Right forelimb (tissue), 1 donor: ENCODE results near the gene PKLR.
"Not testable (repeated sequence)": the region's sequence is repeated elsewhere in the genome, so short reads cannot be mapped to it uniquely, and the experiment has no call there.

Experiments
- DNase-seq: peaks from one replicate; pipeline ENCODE4 v3.0.0-alpha.2; 2018

PKLR gene

DNA sequence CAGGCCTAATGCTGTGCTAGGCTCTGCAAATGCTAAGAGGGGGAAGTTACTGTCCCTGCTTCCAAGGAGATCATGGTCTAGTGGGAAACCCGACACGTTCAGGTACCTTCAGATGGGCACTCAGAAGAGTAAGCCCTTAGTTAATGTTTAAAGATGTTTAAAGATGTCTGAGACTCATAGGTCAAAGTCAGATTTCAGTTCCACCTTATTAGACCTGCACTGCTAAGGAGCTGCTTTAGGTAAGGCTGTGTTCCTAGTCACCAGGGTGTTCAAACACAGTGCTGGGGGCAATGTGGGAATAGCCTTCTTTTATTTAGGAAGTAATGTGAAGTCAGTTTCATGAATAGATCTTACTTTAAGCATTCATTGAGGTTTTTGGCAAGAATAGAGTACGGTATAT is 15.7 kb upstream of the PKLR start:
- DNase-seq, result no peak

DNA sequence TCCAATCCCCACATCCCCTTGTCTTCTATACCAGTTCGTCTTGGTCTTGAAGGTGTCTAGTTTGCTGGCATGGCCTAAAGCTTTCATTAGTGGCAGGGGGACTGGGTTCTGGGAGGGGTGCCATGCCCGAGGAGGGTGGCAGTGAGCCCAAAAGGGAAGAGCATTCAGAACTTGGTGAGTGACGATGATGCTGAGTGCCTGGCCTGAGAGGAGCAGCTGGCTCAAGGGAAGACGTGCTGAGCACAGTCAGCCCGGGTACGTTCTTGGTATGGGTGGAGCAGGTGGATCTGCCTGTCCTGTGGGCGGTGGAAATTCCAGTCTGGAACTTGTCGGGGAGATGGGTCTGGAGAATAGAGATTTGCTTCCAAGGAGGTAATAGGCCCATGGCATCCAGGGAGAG is 12.0 kb upstream of the PKLR start:
- DNase-seq, result no peak

DNA sequence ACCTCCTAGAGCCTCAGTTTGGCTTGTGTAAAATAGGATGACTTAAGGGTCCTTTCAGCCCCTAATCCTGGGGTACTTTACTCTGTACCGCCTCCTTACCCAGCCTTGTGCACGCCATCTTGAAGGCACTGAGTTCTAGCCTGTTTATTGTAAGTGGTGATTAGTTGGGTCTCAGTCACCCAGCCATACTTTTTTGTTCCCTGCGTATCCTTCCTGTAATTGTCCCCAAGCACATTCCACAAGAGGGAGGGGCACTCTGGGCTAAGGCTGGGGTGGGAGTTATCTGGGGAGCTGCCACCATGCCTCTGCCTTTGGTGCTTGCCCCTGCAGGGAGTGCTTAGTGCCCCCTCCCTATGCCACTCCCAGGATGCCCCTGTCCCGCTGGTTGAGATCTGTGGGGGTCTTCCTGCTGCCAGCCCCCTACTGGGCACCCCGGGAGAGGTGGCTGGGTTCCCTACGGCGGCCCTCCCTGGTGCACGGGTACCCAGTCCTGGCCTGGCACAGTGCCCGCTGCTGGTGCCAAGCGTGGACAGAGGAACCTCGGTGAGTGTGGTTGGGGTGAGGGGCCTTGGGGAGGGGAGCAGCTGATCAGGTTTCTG is 8.3 kb upstream of the PKLR start:
- no peak for DNase-seq

DNA sequence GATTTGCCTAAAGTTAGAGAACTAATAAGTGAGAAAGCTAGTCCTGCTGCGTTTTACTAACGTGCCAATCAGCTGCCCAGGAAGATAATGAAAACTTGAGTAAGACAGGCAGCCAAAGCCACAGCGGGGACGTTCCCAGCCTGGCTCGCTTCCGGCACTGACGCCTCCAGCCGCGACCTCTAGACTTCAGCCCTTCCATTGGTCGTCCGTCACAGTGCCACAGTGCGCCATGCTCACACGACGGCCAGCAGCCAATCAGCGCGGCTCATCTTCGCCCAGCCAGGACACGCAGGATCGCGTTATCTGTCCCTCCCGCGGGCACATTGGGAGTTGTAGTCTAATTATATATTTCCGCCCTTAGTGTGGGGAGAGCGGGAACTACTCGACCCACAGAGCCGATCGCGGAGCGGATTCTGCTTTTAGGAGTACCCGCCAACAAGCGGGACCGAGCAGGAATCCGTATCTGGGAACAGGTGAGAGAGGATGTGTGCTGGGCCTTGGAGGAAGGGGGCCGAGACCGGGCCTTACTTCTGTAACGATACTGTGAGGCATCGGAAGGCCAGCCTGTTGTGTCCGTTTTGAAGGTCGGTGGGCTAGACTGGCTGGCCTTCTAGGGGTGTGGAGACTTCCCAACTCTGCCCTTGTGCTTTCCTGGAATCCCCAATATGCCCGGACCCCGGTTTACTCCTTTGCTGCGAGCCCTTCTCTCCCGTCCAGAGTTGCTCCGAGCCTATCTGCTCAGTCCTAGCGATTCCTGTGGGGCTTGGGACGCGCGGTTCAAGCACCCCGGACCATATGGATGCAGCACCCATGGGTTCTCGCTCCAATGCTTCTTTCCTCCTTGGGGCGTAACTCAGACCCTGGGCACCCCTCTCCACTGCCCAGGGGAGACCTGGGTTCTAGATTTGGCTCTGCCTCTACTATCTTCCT is 7.5 kb upstream of the PKLR start, which contains the start of gene FDPS:
Gene FDPS (plus strand): TSS at position 374 of the 930 bp plus-strand sequence. CDS start 924 bp downstream, outside the sequence.
- DNase-seq, result peak; percentile 98

DNA sequence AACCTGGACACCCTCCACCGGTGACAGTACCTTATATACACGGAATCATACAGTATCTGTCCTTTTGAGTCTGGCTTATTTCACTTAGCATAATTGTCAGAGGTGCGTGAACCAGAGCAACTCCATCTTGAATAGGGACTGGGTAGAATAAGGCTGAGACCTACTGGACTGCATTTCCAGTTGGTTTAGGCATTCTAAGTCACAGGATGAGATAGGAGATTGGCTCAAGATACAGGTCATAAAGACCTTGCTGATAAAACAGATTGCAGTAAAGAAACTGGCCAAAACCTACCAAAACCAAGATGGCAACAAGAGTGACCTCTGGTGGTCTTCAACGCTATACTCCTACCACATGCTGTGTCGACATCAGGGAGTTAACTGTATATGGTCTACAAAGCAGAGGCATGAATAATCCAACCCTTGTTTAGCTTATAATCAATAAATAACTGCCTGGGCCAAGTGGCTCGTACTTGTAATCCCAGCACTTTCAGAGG is 6.1 kb upstream of the PKLR start:
- no peak for DNase-seq

DNA sequence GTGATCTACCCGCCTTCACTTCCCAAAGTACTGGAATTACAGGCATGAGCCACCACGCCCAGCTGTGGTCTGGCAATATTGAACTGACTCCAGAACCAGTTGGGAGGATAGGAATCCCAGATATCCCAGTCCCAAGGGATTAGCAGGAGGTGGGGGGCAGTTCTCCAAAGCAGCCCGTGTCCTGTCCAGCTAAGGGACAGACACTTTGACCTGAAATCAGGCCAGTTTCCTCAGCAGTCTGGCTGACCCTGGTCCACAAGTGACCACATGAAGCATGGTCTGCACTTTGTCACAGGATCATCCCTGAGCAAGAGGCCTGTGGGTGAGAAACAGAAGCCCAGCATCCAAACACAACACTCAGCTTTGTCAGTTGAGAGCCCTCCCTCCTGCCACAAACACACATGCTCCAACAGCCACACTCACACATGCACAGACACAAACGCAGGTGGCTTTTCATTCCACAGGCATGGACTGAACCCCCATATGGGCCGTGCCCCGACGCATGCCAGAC is 4.7 kb upstream of the PKLR start:
- DNase-seq, result no peak

DNA sequence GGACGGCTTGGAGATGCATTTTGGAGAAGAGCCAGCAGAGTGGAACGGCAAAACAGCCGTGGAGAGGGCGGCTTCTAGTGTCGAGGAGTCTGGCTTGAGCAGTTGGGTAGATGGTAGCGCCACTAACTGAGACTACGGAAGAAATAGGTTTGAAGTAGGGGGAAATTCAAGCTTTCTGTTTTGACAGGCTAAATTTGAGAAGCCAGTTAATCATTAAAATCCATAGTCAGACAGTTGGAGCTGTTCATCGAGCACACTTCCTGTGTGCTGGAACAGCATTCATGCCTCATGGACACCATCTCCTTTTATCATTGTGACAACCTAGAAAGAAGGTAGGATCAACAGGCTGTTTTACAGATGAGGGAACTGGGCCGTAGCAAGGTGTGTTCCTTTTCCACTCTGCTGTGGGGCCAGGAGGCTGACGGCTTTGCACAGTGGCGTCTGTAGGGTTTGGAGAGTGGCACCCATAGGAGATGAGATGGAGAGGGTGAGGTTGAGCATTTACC is 3.4 kb upstream of the PKLR start:
- no peak for DNase-seq

DNA sequence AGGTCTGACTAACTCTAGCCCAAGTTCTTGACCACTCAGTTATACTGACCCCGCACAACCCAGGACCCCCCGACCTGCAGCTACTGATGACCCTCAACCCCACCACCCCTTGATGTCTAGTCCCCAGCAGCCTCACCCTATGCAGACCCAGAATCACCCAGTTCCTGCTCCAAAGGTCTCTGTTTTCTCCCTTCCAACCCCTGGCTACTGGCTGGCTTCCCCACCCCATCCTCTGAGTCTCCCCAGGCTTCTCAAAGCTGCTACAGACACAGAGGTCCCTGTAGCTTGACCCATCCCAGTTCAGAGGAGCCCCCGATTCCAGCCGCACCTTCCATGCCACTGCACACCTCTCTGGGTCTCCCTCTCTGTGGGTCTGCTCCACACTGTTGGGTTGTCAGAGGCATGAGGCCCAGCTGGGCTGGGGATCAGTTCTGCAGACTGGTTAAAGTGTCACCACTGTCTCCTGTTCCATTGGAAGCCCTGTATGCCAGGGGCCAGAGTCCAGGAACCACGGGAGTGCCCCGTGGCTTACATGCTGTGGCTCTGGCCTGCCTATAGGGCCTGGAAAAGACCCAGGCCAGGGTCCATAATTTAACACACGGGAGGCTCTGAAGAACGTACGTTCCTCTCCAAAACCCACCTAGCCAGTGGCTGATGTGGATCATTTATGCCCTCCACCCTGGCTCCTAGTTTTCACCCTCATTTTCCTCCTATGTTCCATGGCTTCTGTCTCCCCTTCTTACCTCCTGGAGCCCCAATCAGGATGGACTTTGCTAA is 497 bp downstream of the PKLR start:
- DNase-seq, result no peak

DNA sequence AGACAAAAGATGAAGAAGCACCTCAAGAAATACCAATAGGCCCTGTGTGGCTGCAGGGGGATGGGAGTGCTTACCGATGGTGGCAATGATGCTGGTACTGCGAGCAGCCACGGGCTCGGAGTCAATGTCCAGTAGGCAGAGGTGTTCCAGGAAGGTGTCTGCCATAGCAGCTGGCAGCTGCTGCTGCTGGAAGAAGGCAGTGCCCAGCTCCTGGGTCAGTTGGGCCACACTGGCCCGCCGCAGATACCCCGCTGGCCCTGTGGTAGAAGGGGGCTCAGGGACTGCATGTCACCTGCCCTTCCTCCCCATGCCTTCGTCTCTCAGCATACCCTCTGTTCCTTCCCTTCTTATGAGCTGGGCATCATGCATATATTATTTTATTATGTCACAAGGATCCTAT is 1.2 kb downstream of the PKLR start:
- no peak for DNase-seq

DNA sequence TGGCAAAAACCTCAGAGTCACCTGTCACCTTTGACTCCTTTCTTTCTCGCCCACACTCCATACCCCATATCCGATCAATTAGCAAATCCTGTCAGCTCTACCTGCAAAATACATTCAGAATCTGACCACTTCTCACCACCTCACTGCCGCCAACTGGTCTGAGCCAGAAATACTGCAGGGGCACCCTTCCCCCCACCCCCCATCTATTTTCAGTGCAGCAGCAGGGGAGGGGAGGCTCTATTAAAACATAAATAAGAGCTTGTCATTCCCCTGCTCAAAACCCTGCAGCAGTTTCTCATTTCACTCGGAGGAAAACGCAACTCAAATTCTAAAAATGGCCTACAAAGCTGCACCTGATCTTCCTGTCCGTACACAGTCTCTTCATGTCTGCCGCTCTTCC is 3.9 kb downstream of the PKLR start:
- no peak for DNase-seq

DNA sequence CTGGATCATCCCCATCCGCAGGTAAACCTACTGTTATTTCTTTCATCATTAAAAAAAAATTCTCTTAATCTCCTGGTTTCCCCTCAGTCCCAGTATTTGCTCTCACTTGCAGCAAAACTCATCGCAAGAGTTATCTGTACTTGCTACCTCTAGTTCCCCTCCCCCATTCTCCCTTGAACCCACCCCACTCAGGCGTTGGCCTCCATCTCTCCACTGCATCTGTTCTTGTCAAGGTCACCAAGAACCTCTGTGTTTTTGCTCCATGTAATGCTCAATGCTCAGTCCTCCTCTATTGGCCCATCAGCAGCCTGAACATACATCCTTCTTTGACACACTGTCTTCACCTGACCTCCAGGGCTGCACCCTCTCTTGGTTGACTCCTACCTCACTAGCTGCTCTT is 4.6 kb downstream of the PKLR start:
- no peak for DNase-seq

DNA sequence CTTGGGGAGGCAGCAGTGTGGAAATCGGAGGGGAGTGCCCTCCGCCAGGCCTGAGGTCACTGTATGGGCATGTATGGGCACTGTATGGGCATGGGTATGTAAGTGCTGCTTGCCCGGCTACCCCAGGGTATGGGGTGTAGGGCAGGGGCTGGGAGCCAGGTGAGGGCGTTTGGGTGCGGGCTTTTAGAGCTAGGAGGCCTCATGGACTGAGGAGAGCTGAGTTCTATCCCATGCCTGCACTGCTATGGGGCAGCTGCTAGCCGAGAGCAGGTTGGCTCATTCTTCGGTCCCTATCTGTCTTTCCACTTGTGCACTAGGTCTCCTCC is 5.3 kb downstream of the PKLR start:
- DNase-seq, result no peak

DNA sequence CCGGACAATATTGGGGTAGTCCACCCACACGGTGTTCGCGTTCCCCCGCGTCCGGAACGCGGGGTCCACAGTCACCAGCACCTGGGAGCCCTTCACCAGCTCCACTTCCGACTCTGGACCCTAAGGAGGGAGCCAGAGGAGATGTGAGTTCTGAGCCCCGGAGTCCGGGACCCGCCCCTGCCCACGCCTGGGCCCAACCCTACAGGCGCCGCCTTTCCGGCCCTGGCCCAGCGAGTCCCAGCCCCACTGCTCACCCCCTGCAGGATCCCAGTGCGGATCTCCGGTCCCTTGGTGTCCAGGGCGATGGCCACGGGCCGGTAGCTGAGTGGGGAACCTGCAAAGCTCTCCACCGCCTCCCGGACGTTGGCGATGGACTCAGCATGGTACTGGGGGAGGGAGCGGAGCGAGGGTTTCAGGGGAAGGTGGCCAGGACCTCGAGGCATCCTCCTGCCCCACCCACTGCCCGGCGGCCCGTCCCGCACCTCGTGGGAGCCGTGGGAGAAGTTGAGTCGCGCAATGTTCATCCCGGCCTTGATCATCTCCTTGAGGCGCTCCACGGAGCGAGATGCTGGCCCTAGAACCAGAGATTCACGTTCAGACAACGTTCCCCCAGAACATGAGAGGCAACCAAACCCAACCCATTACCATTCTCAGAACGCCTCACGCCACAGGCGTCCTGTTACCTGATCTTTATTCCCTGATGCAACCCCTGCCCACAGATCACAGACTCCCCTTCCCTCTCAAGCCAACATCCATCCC is 5.9 kb downstream of the PKLR start:
- no peak for DNase-seq

DNA sequence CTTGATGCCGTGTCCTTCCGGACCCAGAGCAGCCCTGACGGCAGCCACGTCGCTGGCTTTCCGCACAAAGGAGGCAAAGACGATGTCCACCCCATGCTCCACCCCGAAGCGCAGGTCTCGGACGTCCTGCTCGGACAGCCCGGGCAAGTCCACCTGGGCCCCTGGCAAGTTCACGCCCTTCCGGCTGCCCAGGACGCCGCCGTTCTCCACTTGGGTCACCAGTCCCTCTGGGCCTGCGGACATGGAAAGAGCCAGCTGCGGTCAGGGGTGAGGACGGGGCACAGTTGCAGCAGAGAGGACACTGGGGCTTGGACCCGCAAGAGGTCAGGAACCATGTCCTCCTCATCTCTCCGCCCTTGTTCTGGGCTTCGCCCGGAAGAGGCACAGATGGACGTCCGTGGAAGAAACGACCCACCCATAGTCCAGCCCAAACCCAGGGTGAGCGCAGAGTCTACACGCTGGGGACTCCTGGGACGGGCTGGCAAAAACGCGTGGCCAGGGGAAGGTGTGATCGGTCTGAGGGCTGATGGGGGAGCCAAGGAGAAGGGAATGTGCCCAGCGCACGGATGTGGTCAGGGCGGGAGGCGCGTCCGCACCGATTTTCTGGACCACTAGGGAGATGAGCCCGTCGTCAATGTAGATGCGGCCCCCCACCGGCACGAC is 6.6 kb downstream of the PKLR start:
- no peak for DNase-seq

DNA sequence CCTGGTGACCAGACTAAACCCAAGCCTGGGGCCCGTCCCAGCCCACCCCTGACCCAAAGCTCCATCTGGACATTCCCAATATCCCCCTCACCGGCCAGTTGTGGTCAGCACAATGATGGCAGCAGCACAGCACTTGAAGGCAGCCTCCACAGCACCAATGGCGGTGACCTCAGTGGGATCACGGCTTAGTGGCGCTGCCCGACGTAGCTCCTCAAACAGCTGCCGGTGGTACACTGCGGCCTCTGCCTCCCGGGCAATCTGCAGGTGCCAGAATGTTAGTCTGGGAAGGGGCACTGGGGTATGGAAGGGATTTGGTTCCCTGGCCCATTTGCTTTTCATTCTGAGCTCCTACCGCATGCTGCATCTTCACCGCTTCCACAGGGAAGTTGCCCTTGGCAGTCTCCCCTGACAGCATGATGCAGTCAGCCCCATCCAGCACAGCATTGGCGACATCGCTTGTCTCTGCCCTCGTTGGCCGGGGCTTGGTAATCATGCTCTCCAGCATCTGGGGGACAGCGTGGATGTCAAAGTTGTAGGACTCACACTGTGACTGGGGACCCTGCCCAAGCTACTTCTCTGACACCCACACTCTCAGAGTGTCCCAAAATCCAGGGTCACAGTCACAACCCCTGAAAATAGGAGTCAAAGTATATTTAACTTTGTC is 8.0 kb downstream of the PKLR start:
- DNase-seq, result no peak

DNA sequence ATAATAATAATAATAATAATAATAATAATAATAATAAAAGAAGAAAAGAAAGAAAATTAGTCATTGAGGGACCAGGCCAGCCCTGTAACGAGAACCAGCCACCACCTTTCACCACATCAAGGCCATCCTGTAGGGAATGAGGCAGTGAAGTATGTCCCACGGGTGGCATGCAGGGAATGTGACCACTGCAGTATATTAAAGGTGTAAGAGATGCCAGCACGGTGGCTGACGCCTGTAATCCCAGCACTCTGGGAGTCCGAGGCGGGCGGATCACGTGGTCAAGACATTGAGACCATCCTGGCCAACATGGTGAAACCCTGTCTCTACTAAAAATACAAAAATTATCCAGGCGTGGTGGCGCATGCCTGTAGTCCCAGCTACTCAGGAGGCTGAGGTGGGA is 10.2 kb downstream of the PKLR start:
- DNase-seq, result not testable (repeated sequence)

DNA sequence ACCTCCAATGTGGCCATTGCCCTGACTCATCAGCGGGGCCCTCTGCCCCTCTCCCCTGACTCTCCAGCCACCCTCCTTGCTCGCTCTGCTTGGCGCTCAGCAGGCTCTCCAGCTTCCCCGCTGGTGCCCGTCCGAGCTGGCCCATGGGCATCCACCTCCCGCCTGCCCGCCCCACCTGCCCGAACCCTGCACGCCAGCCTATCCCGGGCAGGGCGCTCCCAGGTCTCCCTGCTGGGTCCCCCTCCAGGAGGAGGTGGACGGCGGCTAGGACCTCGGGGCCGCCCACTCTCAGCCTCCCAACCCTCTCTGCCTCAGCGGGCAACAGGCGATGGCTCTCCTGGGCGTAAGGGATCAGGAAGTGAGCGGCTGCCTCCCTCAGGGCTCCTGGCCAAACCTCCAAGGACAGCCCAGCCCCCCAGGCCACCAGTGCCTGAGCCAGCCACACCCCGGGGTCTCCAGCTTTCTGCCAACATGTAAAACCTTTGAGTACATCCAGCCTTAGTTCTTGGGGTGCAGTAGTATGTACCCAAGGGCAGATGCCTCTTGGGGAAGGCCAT is 13.2 kb downstream of the PKLR start:
- DNase-seq, result no peak

DNA sequence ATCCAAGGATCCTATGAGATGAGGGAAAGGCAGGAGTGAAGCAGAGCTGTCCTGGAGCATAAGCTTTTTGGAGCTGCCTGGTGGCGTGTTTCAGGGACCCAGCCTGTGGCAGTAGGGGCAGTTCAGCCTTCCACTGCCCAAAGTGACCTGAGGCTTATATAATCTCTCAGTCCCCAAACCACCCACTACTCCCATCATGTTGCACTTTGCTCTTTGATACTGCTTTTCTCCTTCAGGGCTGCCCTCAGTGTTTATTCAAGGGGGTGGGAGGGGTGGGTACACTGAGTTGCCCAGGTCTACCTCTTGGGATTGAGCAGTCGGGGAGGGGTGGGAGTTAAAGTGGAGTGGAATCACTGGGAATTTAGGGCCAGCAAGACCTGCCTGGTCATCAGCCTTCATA is 14.7 kb downstream of the PKLR start:
- no peak for DNase-seq

DNA sequence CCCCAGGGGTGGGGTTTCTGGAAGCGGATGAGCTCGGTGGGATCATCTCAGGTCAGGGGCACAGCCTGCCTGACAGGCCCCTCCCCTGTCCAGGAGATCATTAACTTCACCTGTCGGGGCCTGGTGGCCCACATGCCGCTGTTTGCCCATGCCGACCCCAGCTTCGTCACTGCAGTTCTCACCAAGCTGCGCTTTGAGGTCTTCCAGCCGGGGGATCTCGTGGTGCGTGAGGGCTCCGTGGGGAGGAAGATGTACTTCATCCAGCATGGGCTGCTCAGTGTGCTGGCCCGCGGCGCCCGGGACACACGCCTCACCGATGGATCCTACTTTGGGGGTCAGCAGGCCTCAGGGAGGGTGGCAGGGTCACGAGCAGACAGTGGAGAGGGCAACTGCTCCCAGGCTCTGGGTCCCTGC is 15.6 kb downstream of the PKLR start:
- no peak for DNase-seq

DNA sequence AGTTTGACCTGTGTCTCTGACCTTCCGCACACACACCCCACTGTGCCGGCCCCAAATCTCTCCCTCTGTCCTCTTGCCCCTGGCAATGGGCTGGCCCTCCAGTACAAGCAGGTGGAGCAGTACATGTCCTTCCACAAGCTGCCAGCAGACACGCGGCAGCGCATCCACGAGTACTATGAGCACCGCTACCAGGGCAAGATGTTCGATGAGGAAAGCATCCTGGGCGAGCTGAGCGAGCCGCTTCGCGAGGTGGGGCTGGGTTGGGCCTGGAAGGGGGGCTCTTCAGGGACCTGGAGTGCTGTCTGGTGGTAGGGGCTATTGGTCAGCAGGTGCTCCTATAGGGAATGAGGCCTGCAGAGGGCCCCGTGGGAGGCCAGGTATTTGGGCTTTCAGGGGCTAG is 16.2 kb downstream of the PKLR start:
- DNase-seq, result no peak

DNA sequence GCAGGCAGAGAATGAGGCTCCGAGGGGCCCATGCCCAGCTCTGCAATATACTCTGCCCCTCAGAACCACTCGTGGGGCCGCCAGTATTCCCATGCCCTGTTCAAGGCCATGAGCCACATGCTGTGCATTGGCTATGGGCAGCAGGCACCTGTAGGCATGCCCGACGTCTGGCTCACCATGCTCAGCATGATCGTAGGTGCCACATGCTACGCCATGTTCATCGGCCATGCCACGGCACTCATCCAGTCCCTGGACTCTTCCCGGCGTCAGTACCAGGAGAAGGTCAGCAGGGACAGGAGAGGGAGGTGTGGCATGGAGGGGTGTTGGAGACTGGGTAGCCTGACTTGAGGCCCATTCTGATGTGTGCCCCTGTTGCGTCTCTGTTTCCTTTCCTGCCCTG is 16.8 kb downstream of the PKLR start:
- no peak for DNase-seq
